ENCODE data around the gene TPCN1.

TPCN1 gene

DNA sequence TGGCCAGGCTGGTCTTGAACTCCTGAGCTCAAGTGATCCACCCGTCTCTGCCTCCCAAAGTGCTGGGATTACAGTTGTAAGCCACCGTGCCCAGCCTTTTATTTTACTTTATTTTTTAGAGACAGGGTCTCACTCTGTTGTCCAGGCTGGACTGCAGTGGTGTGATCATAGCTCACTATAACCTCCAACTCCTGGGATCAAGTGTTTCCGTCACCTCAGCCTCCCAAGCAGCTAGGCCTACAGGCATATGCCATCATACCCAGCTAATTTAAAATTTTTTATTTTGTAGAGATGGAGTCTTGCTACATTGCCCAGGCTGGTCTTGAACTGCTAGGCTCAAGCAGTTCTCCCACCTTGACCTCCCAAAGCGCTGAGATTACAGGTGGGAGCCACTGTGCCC lies 3.7 kb downstream of the TPCN1 start:
- POLR2A ChIA-PET: no interaction called here
- Histone ChIP-seq H3K27ac (ENCODE audit: extremely low read depth, low read depth, low read length) (no peak overlapping the region), H3K4me3 (ENCODE audit: low read depth, low read length) (no peak overlapping the region), H3K36me3 (ENCODE audit: control insufficient read depth in 2 of 2, insufficient read depth in 1 of 2, low read length in 2 of 2) (peaks cover 0 to 22% of the 10 kb centered on the region in 2 experiments; a peak in 1 of 3 replicates), H3K9me3 (ENCODE audit: control insufficient read depth, insufficient read depth, low read depth, low read length) (no peaks in the 10 kb centered on the region), H3K4me1 (ENCODE audit: control insufficient read depth, insufficient read depth, low read length) (no peaks in the 10 kb centered on the region)
- TF ChIP-seq ZNF140 (tag by site-specific recombination; IDR thresholded peaks at IDR 0.05): no peak
- no peak for TF ChIP-seq ZNF621 (tag by site-specific recombination; IDR thresholded peaks at IDR 0.05)
- TF ChIP-seq ZNF16 (tag by site-specific recombination; IDR thresholded peaks at IDR 0.05; ENCODE audit: low read depth): no peak
- TF ChIP-seq ZNF121 (tag by site-specific recombination; IDR thresholded peaks at IDR 0.05): peak; percentile 84
- CTCF ChIA-PET: interaction anchor here (0.7 kb wide), 2 partner anchors 20 to 72 kb away, joined by 3 read pairs; no protein-coding TSS in a partner anchor

DNA sequence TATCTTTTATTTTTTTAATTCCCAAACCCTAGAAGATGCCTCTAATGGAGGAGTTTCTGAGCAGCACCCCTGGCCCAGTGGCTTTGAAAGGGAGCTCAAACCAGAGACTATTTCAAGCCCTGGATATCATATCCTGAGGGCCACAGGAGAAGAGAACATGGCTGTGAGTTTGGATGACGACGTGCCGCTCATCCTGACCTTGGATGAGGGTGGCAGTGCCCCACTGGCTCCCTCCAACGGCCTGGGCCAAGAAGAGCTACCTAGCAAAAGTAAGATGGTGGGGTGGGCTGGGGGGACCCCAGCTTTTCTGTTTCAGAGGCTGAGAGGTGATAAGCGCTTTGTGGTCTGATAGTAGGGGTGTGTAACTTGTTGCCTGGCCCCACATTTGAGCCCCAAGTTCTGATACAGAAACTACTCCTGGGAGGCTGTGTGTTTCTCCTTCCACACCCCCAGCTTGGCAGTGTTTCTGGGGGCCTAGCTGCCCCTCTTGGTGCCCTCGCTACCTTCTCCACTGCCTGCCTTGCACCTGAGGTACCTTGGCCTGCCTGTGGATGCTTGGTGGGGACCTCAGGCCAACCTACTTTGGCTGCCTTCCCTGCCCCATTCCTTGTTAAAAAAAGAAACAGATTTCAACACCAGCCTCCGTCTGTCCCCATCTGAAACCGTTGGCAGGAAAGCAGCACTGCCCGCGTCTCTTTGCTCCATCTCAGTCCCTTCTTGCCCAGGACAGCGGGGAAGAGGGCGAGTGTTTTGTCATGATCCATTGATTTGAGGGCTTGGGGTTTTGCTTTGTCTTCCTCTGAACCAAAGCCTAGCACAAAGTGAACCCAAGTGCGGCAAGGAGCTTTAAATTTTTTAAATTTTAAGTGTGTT lies 5.7 kb downstream of the TPCN1 start:
- ChIA-PET POLR2A (interaction anchor here (0.6 kb wide), 1 partner anchor 30 kb away, joined by 9 read pairs; no protein-coding TSS in a partner anchor), CTCF (interaction anchor here (0.6 to 0.8 kb wide), 2 partner anchors 9 to 31 kb away, joined by 3 read pairs; no protein-coding TSS in a partner anchor)
- Histone ChIP-seq H3K36me3 (ENCODE audit: control insufficient read depth in 2 of 2, insufficient read depth in 1 of 2, low read length in 2 of 2) (peaks cover 0 to 38% of the 10 kb centered on the region in 2 experiments; a peak in 1 of 3 replicates), H3K4me1 (ENCODE audit: control insufficient read depth, insufficient read depth, low read length) (no peaks in the 10 kb centered on the region), H3K4me3 (ENCODE audit: low read depth, low read length) (no peak overlapping the region), H3K27ac (ENCODE audit: extremely low read depth, low read depth, low read length) (no peak overlapping the region), H3K9me3 (ENCODE audit: control insufficient read depth, insufficient read depth, low read depth, low read length) (no peaks in the 10 kb centered on the region)
- TF ChIP-seq, protein P1, sequence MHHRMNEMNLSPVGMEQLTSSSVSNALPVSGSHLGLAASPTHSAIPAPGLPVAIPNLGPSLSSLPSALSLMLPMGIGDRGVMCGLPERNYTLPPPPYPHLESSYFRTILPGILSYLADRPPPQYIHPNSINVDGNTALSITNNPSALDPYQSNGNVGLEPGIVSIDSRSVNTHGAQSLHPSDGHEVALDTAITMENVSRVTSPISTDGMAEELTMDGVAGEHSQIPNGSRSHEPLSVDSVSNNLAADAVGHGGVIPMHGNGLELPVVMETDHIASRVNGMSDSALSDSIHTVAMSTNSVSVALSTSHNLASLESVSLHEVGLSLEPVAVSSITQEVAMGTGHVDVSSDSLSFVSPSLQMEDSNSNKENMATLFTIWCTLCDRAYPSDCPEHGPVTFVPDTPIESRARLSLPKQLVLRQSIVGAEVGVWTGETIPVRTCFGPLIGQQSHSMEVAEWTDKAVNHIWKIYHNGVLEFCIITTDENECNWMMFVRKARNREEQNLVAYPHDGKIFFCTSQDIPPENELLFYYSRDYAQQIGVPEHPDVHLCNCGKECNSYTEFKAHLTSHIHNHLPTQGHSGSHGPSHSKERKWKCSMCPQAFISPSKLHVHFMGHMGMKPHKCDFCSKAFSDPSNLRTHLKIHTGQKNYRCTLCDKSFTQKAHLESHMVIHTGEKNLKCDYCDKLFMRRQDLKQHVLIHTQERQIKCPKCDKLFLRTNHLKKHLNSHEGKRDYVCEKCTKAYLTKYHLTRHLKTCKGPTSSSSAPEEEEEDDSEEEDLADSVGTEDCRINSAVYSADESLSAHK (tag by site-specific recombination; IDR thresholded peaks at IDR 0.05): peak; percentile 75
- no peak for TF ChIP-seq ZNF23 (tag by site-specific recombination; IDR thresholded peaks at IDR 0.05; ENCODE audit: borderline replicate concordance)

DNA sequence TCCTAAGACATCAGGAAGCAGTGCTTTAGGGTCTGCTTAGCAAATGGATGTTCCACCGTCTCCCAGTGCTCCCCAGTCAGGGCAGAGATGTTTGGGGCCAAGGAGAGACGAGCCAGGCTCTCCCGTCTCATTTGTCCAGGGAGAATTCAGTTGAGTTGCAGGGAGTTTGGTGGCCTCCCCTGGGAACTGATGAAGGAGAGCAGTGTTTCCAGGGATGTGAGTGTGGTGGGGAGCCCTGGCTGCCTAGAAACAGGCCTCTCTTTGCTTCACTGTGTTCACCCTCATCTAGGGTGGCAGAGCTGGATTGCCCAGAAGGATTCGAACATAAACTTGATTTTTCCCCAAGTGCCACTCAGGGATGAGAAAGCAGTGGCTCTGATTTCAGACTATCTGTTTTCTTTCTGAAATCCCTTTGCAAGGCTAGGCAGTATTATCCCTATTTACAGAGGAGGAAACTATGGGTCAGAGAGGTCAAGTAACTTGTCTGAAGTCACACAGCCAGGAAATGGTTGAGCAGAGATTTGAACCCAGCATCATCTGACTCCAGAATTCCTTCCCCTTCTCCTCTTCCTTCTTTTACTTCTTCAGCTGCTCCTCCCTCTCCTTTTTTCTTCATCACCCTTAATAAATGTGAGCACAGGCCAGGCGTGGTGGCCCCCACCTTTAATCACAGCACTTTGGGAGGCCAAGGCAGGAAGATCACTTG lies 6.6 kb downstream of the TPCN1 start:
- Histone ChIP-seq H3K4me1 (ENCODE audit: control insufficient read depth, insufficient read depth, low read length) (no peaks in the 10 kb centered on the region), H3K27ac (ENCODE audit: extremely low read depth, low read depth, low read length) (no peak overlapping the region), H3K9me3 (ENCODE audit: control insufficient read depth, insufficient read depth, low read depth, low read length) (no peaks in the 10 kb centered on the region), H3K4me3 (ENCODE audit: low read depth, low read length) (no peak overlapping the region), H3K36me3 (ENCODE audit: control insufficient read depth in 2 of 2, insufficient read depth in 1 of 2, low read length in 2 of 2) (peaks cover 0 to 47% of the 10 kb centered on the region in 2 experiments; a peak in 1 of 3 replicates)
- TF ChIP-seq ZNF768 (tag by site-specific recombination; IDR thresholded peaks at IDR 0.05) (peak; percentile 75), ZNF473 (tag by site-specific recombination; IDR thresholded peaks at IDR 0.05) (no peak)
- POLR2A ChIA-PET: interaction anchor here (0.6 kb wide), 1 partner anchor 31 kb away, joined by 9 read pairs; no protein-coding TSS in a partner anchor
- CTCF ChIA-PET: no interaction called here

DNA sequence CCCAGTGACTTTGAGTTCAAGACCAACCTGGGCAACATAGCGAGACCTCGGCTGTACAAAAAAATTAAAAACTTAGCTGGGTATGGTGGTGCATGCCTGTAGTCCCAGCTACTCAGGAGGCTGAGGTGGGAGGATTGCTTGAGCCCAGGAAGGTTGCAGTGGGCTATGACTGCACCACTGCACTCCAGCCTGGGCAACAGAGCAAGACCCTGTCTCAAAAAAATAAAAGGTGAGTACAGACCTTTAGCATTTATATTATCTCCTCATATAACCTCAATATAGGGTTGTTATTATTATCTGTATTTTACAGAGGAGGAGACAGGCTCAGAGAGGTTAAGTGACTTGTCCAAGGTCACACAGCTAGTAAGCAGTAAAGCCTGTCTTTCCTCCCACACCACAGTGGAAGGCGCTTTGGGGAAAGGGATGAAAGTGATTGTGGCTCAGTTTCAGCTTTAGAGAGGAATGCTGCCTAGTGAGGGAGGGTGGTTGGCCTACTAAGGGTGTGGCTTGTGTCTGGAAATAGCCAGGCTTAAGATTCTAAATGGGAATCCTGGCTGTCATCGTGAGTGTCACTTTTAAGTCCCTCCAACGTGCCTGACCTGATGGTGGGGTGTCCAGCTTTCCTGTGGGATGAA lies 7.2 kb downstream of the TPCN1 start:
- H3K27ac ChIP-seq (ENCODE audit: extremely low read depth, low read depth, low read length): no peak overlapping the region
- POLR2A ChIA-PET: no interaction called here
- H3K4me3 ChIP-seq (ENCODE audit: low read depth, low read length): no peak overlapping the region
- no peaks in the 10 kb centered on the region for H3K9me3 ChIP-seq (ENCODE audit: control insufficient read depth, insufficient read depth, low read depth, low read length)
- TF ChIP-seq ZNF768 (tag by site-specific recombination; IDR thresholded peaks at IDR 0.05): peak; percentile 80; the same call in 1 of the 2 replicates
- no peak for TF ChIP-seq ZNF776 (tag by site-specific recombination; IDR thresholded peaks at IDR 0.05; ENCODE audit: borderline replicate concordance)
- no peak for TF ChIP-seq ZNF426 (tag by site-specific recombination; IDR thresholded peaks at IDR 0.05)
- TF ChIP-seq, protein P2, sequence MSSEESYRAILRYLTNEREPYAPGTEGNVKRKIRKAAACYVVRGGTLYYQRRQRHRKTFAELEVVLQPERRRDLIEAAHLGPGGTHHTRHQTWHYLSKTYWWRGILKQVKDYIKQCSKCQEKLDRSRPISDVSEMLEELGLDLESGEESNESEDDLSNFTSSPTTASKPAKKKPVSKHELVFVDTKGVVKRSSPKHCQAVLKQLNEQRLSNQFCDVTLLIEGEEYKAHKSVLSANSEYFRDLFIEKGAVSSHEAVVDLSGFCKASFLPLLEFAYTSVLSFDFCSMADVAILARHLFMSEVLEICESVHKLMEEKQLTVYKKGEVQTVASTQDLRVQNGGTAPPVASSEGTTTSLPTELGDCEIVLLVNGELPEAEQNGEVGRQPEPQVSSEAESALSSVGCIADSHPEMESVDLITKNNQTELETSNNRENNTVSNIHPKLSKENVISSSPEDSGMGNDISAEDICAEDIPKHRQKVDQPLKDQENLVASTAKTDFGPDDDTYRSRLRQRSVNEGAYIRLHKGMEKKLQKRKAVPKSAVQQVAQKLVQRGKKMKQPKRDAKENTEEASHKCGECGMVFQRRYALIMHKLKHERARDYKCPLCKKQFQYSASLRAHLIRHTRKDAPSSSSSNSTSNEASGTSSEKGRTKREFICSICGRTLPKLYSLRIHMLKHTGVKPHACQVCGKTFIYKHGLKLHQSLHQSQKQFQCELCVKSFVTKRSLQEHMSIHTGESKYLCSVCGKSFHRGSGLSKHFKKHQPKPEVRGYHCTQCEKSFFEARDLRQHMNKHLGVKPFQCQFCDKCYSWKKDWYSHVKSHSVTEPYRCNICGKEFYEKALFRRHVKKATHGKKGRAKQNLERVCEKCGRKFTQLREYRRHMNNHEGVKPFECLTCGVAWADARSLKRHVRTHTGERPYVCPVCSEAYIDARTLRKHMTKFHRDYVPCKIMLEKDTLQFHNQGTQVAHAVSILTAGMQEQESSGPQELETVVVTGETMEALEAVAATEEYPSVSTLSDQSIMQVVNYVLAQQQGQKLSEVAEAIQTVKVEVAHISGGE (tag by site-specific recombination; conservative IDR thresholded peaks at IDR 0.05; ENCODE audit: low read depth): no peak
- TF ChIP-seq ZNF121 (tag by site-specific recombination; IDR thresholded peaks at IDR 0.05): peak; percentile 65
- CTCF ChIA-PET: no interaction called here
- peaks cover 0 to 54% of the 10 kb centered on the region in 2 experiments; a peak in 1 of 3 replicates for H3K36me3 ChIP-seq (ENCODE audit: control insufficient read depth in 2 of 2, insufficient read depth in 1 of 2, low read length in 2 of 2)
- H3K4me1 ChIP-seq (ENCODE audit: control insufficient read depth, insufficient read depth, low read length): no peaks in the 10 kb centered on the region

Data from HEK293 (cell line).